IMR-90 (cell line): ENCODE results near the gene PHC3. TPM values are rescaled to one million over a fixed set of nuclear protein-coding genes. Genes with fewer than 3 reads are reported as not detected.
A peak's percentile ranks its signal among the peaks of the same experiment; 100 is the strongest.

Source experiments
- ATAC-seq: fragments of 200-7000 bp; cut with Tn5 transposase; 2 replicates; pipeline ENCODE4 v1.9.1; 2020; ENCODE audit warnings: low read depth, mild to moderate bottlenecking, moderate library complexity
- BruUV-seq: library from RNA; stranded (reverse); fragments of 400-500 nt; replicated peaks from 2 replicates; lab custom pipeline; 2021; lab: Mats Ljungman, UMichigan
- CTCF ChIA-PET: fragments of 300-600 bp; formaldehyde crosslinking; extraction: SDS; loops from one replicate; lab custom pipeline; 2021; ENCODE audit warnings: antibody characterized with exemption; lab: Yijun Ruan, JAX
- POLR2A ChIA-PET: fragments of 300-600 bp; sonication (Branson Sonifier 250); formaldehyde crosslinking; loops from one replicate; lab custom pipeline; 2022; ENCODE audit warnings: antibody characterized with exemption; ENCODE audit not compliant: unreplicated experiment; lab: Charles Lee
- DNase-seq: peaks from one replicate; pipeline ENCODE4 v3.0.0; 2013
- H2AFZ ChIP-seq: replicated peaks from 2 replicates; pipeline ENCODE3; 2013; ENCODE audit warnings: low read length, mild to moderate bottlenecking; ENCODE audit not compliant: poor library complexity
- H2AK5ac ChIP-seq: 2 replicates; pipeline ENCODE4 v1.6.1; 2013; ENCODE audit warnings: low read depth, low read length, inconsistent platforms
- H2AK9ac ChIP-seq: replicated peaks from 2 replicates; pipeline ENCODE3; 2013; ENCODE audit warnings: mild to moderate bottlenecking, low read depth, low read length, moderate library complexity; ENCODE audit not compliant: poor library complexity
- H2BK120ac ChIP-seq: 2 replicates; pipeline ENCODE4 v1.6.1; 2013; ENCODE audit warnings: low read depth, low read length, inconsistent platforms
- H2BK15ac ChIP-seq: 3 replicates; pipeline ENCODE4 v1.6.1; 2013; ENCODE audit warnings: low read depth, low read length, inconsistent platforms
- H2BK20ac ChIP-seq: 2 replicates; pipeline ENCODE4 v1.6.1; 2013; ENCODE audit warnings: low read depth, mild to moderate bottlenecking, inconsistent platforms, low read length, moderate library complexity
- H2BK5ac ChIP-seq: 2 replicates; pipeline ENCODE4 v1.6.1; 2013; ENCODE audit warnings: mild to moderate bottlenecking, low read depth, low read length, inconsistent platforms; ENCODE audit not compliant: poor library complexity, severe bottlenecking
- H3K14ac ChIP-seq: replicated peaks from 2 replicates; pipeline ENCODE4 v1.6.1; 2013; ENCODE audit warnings: low read depth, low read length, inconsistent platforms
- H3K18ac ChIP-seq: 2 replicates; pipeline ENCODE4 v1.6.1; 2013; ENCODE audit warnings: low read depth, low read length, control low read depth
- H3K23ac ChIP-seq: 2 replicates; pipeline ENCODE4 v1.6.1; 2013; ENCODE audit warnings: low read depth, low read length, inconsistent platforms
- H3K27ac ChIP-seq: 2 replicates; pipeline ENCODE4 v1.5.1; 2013; ENCODE audit warnings: mild to moderate bottlenecking, control low read depth, low read length; ENCODE audit not compliant: insufficient read depth
- H3K27me3 ChIP-seq: 2 replicates; pipeline ENCODE4 v1.6.1; 2013; ENCODE audit warnings: low read length; ENCODE audit not compliant: control insufficient read depth, insufficient read depth
- H3K36me3 ChIP-seq: 2 replicates; pipeline ENCODE4 v1.6.1; 2013; ENCODE audit warnings: low read length, mixed read lengths; ENCODE audit not compliant: control insufficient read depth, insufficient read depth
- H3K4ac ChIP-seq: 2 replicates; pipeline ENCODE4 v1.6.1; 2013; ENCODE audit warnings: low read depth, low read length, inconsistent platforms
- H3K4me1 ChIP-seq: 2 replicates; pipeline ENCODE4 v1.6.1; 2013; ENCODE audit warnings: low read length, mixed read lengths; ENCODE audit not compliant: control insufficient read depth, insufficient read depth
- H3K4me2 ChIP-seq: 2 replicates; pipeline ENCODE4 v1.6.1; 2013; ENCODE audit warnings: low read depth, mild to moderate bottlenecking, control low read depth, low read length, moderate library complexity
- H3K4me3 ChIP-seq: 2 replicates; pipeline ENCODE4 v1.5.1; 2013; ENCODE audit warnings: low read depth, mild to moderate bottlenecking, control low read depth, low read length, moderate library complexity; ENCODE audit not compliant: insufficient read depth
- H3K56ac ChIP-seq: 2 replicates; pipeline ENCODE4 v1.6.1; 2013; ENCODE audit warnings: low read length, inconsistent platforms; ENCODE audit not compliant: insufficient read depth; ENCODE audit errors: extremely low read depth
- H3K79me1 ChIP-seq, 2 experiments: 2 replicates each; pipeline ENCODE4 v1.6.1; 2013; ENCODE audit warnings: low read length in 2 of 2, inconsistent platforms in 1 of 2, low read depth in 1 of 2
- H3K9ac ChIP-seq: 2 replicates; pipeline ENCODE4 v1.6.1; 2013; ENCODE audit warnings: low read depth, low read length, control low read depth
- H3K9me1 ChIP-seq: 2 replicates; pipeline ENCODE4 v1.6.1; 2013; ENCODE audit warnings: low read length, inconsistent platforms; ENCODE audit not compliant: insufficient read depth
- H3K9me3 ChIP-seq: 2 replicates; pipeline ENCODE4 v1.6.1; 2013; ENCODE audit warnings: low read length; ENCODE audit not compliant: control insufficient read depth, insufficient read depth
- H4K20me1 ChIP-seq: 2 replicates; pipeline ENCODE4 v1.6.1; 2013; ENCODE audit warnings: low read length, inconsistent platforms; ENCODE audit not compliant: insufficient read depth
- H4K5ac ChIP-seq: 2 replicates; pipeline ENCODE4 v1.6.1; 2013; ENCODE audit warnings: mild to moderate bottlenecking, low read depth, low read length, control low read depth
- H4K8ac ChIP-seq, 2 experiments: 2 replicates each; pipeline ENCODE4 v1.6.1; 2013; ENCODE audit warnings: low read depth in 2 of 2, low read length in 2 of 2, control low read depth in 1 of 2, inconsistent platforms in 1 of 2
- H4K91ac ChIP-seq: 2 replicates; pipeline ENCODE4 v1.6.1; 2013; ENCODE audit warnings: low read depth, low read length, inconsistent platforms; ENCODE audit not compliant: insufficient read depth
- BHLHE40 ChIP-seq: fragments of 150-350 bp; IDR thresholded peaks from 2 replicates; pipeline ENCODE4 v1.6.1; 2016; ENCODE audit warnings: mild to moderate bottlenecking, low read depth, low read length
- CHD1 ChIP-seq: IDR thresholded peaks from 2 replicates; pipeline ENCODE4 v1.6.1; 2012; ENCODE audit warnings: low read depth, low read length, improper control_type of control experiment
- POLR2A ChIP-seq: IDR thresholded peaks from 2 replicates; pipeline ENCODE4 v1.6.1; 2012; ENCODE audit warnings: mild to moderate bottlenecking, low read depth, low read length
- WGBS, 2 experiments: methylation state at CpG; one replicate each; pipeline versions ENCODE4 v1.1.5 to v1.1.7; 2013; ENCODE audit warnings: missing lambda C conversion rate in 2 of 2; ENCODE audit not compliant: insufficient read length in 1 of 2; ENCODE audit errors: extremely low coverage in 2 of 2; 5-methylcytosine and 5-hydroxymethylcytosine counted together
- dilution Hi-C: fragments of 300-500 bp; cut with HindIII; formaldehyde crosslinking; loops from one replicate; pipeline ENCODE4 v1.14.3; 2018; ENCODE audit warnings: low sequenced_read_pairs; ENCODE audit not compliant: unreplicated experiment
- in situ Hi-C: fragments of 300-500 bp; cut with MboI; formaldehyde crosslinking; loops from 3 replicates; pipeline ENCODE4 v1.14.3; 2019; ENCODE audit warnings: low sequenced_read_pairs, inconsistent platforms, mixed read lengths
- intact Hi-C: fragments of 100-400 bp; cut with micrococcal nuclease; formaldehyde crosslinking; loops from 2 replicates; pipeline ENCODE4 v1.10.0; 2022
- polyA plus RNA-seq, 3 experiments: library from polyadenylated mRNA; depleted of rRNA; stranded (reverse); fragments of >200 nt; gene quantifications; 2 replicates each; pipeline ENCODE4 v1.2.3, GENCODE V29; 2012; ENCODE audit warnings: low replicate concordance in 1 of 3
- total RNA-seq: library from RNA; depleted of rRNA; stranded (reverse); fragments of >200 nt; gene quantifications from 2 replicates; pipeline ENCODE4 v1.2.3, GENCODE V29; 2012
- TF ChIP-seq, protein P1 (sequence below): fragments of 150-350 bp; IDR thresholded peaks from 2 replicates; pipeline ENCODE4 v1.6.1; 2017; ENCODE audit warnings: mild to moderate bottlenecking, antibody characterized with exemption, low read length, low read depth

Gene PHC3
- total and polyA plus RNA-seq, 2 of the 4 experiments (the other 2 are of a cell fraction) = 18.3 to 26.3 TPM

- H3K56ac ChIP-seq = no peak overlapping the region
- ChIA-PET CTCF (no interaction called here), POLR2A (no interaction called here)
- in situ Hi-C loops (no loop called here), dilution Hi-C loops (no loop called here), intact Hi-C loops (no loop called here)
- H3K27me3 ChIP-seq = no peaks in the 10 kb centered on the region
- H2AK5ac ChIP-seq = no peak overlapping the region
- no peak overlapping the region for H4K8ac ChIP-seq
- no peak overlapping the region for H3K14ac ChIP-seq
- no peak overlapping the region for H2BK5ac ChIP-seq
- no peaks in the 10 kb centered on the region for H4K20me1 ChIP-seq
- no peak overlapping the region for H3K4me3 ChIP-seq
- H3K9ac ChIP-seq = no peak overlapping the region
- DNase-seq (peak; percentile 18), ATAC-seq (peak; percentile 24; the same call in 1 of the 2 replicates)
- no peaks in the 10 kb centered on the region for H3K9me3 ChIP-seq
- H4K5ac ChIP-seq = no peak overlapping the region
- WGBS, 2 experiments = no CpG with 5 or more reads among the region's 2 CpGs
- H2AFZ ChIP-seq = no peak overlapping the region
- peaks cover 4% of the 10 kb centered on the region; the same call in 1 of the 2 replicates for H3K36me3 ChIP-seq
- H2BK20ac ChIP-seq = no peak overlapping the region
- BruUV-seq = no TSS peak
- no peaks in the 10 kb centered on the region for H3K9me1 ChIP-seq
- no peak overlapping the region for H2BK15ac ChIP-seq
- H3K4me2 ChIP-seq = no peak overlapping the region
- H3K4me1 ChIP-seq = peaks cover 1% of the 10 kb centered on the region; the same call in 1 of the 2 replicates
- H3K79me1 ChIP-seq = no peaks in the 10 kb centered on the region
- no peak overlapping the region for H4K91ac ChIP-seq
- no peak overlapping the region for H2BK120ac ChIP-seq
- no peak overlapping the region for H3K18ac ChIP-seq
- no peak for TF ChIP-seq POLR2A
- no peak for TF ChIP-seq CHD1
- TF ChIP-seq BHLHE40 = no peak
- TF ChIP-seq, protein P1, sequence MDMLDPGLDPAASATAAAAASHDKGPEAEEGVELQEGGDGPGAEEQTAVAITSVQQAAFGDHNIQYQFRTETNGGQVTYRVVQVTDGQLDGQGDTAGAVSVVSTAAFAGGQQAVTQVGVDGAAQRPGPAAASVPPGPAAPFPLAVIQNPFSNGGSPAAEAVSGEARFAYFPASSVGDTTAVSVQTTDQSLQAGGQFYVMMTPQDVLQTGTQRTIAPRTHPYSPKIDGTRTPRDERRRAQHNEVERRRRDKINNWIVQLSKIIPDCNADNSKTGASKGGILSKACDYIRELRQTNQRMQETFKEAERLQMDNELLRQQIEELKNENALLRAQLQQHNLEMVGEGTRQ = no peak
- H3K4ac ChIP-seq = no peak overlapping the region
- H3K27ac ChIP-seq = no peak overlapping the region
- no peak overlapping the region for H3K23ac ChIP-seq
- no peak overlapping the region for H2AK9ac ChIP-seq
Measured at GRCh38 chr3:170079536-170080165, 101.9 kb downstream of the PHC3 start.
